Measurements from ENCODE around the gene CTAG1B. TPM values are rescaled to one million over a fixed set of nuclear protein-coding genes. Genes with fewer than 3 reads are reported as not detected.
"Not testable (repeated sequence)": the region's sequence is repeated elsewhere in the genome, so short reads cannot be mapped to it uniquely, and the experiment has no call there.

The CTAG1B gene
- total and polyA plus RNA-seq, 2 donors = not detected

DNA sequence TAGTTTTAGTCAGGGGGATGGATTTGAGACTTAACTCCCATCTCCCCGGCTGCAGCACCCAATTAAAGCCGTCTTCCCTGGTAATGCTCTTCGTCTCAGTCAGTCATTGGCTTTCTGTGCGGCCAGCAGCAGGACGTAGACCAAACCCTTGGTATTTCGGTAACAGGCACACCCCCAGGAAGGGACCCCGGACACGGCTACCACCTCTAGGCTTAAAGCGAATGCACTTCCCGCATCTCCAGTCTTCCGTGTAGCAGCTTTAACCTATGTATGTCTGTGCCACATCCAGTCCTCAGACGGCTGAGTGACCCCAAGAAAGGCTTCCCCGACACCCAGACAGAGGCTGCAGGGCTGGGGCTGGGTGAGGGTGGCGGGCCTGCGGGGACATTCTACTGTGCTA lies 35.8 kb upstream of the CTAG1B start:
- H3K27me3 ChIP-seq (ENCODE audit: control insufficient read depth in 2 of 2, insufficient read depth in 1 of 2, low read length in 1 of 2) = no peaks in the 10 kb centered on the region
- no peaks in the 10 kb centered on the region for H3K36me3 ChIP-seq (ENCODE audit: control insufficient read depth in 2 of 2, insufficient read depth in 2 of 2, low read length in 1 of 2)
- H3K4me3 ChIP-seq (ENCODE audit: low read length in 2 of 2) = no peak overlapping the region
- WGBS = 99% methylated on average over 13 of the region's 15 CpGs
- H3K9me3 ChIP-seq (ENCODE audit: control insufficient read depth in 2 of 2, insufficient read depth in 1 of 2, low read length in 1 of 2) = no peaks in the 10 kb centered on the region
- no peak for DNase-seq (ENCODE audit: low read depth in 6 of 9, low spot score in 9 of 9)
- no peak overlapping the region for H3K27ac ChIP-seq (ENCODE audit: low read depth in 1 of 2, low read length in 1 of 2)
- H3K4me1 ChIP-seq (ENCODE audit: control insufficient read depth in 2 of 2, insufficient read depth in 2 of 2, low read length in 2 of 2) = no peaks in the 10 kb centered on the region

- H3K9me3 ChIP-seq (ENCODE audit: control insufficient read depth in 2 of 2, insufficient read depth in 1 of 2, low read length in 1 of 2) = no peaks in the 10 kb centered on the region
- H3K36me3 ChIP-seq (ENCODE audit: control insufficient read depth in 2 of 2, insufficient read depth in 2 of 2, low read length in 1 of 2) = no peaks in the 10 kb centered on the region
- no peak for DNase-seq (ENCODE audit: low read depth in 6 of 9, low spot score in 9 of 9)
- no peaks in the 10 kb centered on the region for H3K27me3 ChIP-seq (ENCODE audit: control insufficient read depth in 2 of 2, insufficient read depth in 1 of 2, low read length in 1 of 2)
- H3K27ac ChIP-seq (ENCODE audit: low read depth in 1 of 2, low read length in 1 of 2) = no peak overlapping the region
- no peaks in the 10 kb centered on the region for H3K4me1 ChIP-seq (ENCODE audit: control insufficient read depth in 2 of 2, insufficient read depth in 2 of 2, low read length in 2 of 2)
- WGBS = 93% methylated on average over 10 of the region's 10 CpGs
- H3K4me3 ChIP-seq (ENCODE audit: low read length in 2 of 2) = no peak overlapping the region
Measured at GRCh38 chrX:154654372-154654771, 35.3 kb upstream of the CTAG1B start.

DNA sequence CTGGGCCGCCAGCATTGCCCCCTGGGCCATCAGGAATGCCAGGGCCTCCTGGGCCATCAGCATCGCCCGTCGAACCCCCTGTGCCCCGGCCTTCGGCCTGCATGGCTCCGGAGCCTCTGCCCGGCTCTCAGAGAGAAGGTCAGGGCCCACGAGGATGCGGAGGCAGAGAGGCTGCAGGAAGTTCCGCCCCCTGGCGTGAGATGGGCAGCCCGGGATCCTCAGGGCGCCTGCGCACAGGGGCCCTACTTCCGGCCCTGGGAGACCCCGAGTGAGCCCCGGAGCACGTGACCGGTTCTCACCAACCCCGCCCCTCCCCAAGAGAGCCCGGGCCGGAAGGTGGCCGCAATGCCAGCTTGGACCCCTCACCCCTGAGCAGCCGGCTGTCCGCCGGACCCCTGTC lies 34.3 kb upstream of the CTAG1B start, which contains the start of gene CTAG2:
Gene CTAG2 (minus strand): TSS at position 167 of the 400 bp plus-strand sequence. CDS start 64 bp downstream, at position 103.
- not testable (repeated sequence) for H3K27me3 ChIP-seq (ENCODE audit: control insufficient read depth in 2 of 2, insufficient read depth in 1 of 2, low read length in 1 of 2); H3K4me3 ChIP-seq (ENCODE audit: low read length in 2 of 2); H3K27ac ChIP-seq (ENCODE audit: low read depth in 1 of 2, low read length in 1 of 2); H3K4me1 ChIP-seq (ENCODE audit: control insufficient read depth in 2 of 2, insufficient read depth in 2 of 2, low read length in 2 of 2); H3K36me3 ChIP-seq (ENCODE audit: control insufficient read depth in 2 of 2, insufficient read depth in 2 of 2, low read length in 1 of 2); H3K9me3 ChIP-seq (ENCODE audit: control insufficient read depth in 2 of 2, insufficient read depth in 1 of 2, low read length in 1 of 2); DNase-seq (ENCODE audit: low read depth in 6 of 9, low spot score in 9 of 9)
- WGBS = no CpG with 5 or more reads among the region's 27 CpGs

DNA sequence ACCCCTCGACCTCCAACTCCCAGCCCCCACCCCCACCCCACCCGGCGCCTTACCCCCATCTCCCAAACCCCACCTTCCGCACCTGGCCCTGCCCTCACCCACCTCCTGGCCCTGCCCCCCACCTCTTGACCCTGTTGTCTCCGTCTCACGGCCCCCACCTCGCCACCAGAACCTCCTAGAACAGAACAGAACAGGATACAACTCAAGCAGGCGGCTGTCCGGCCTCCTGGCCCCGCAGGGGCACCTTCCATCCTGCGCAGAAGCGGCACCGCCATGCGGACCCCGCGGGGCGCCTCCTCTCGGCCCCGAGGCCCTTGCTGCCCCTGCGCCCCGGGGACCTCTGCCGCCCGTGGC lies 33.9 kb upstream of the CTAG1B start:
- H3K4me3 ChIP-seq (ENCODE audit: low read length in 2 of 2) = no peak overlapping the region
- DNase-seq (ENCODE audit: low read depth in 6 of 9, low spot score in 9 of 9) = no peak
- H3K36me3 ChIP-seq (ENCODE audit: control insufficient read depth in 2 of 2, insufficient read depth in 2 of 2, low read length in 1 of 2) = no peaks in the 10 kb centered on the region
- H3K27ac ChIP-seq (ENCODE audit: low read depth in 1 of 2, low read length in 1 of 2) = no peak overlapping the region
- H3K27me3 ChIP-seq (ENCODE audit: control insufficient read depth in 2 of 2, insufficient read depth in 1 of 2, low read length in 1 of 2) = no peaks in the 10 kb centered on the region
- 96% methylated on average over 22 of the region's 23 CpGs for WGBS
- H3K9me3 ChIP-seq (ENCODE audit: control insufficient read depth in 2 of 2, insufficient read depth in 1 of 2, low read length in 1 of 2) = no peaks in the 10 kb centered on the region
- no peaks in the 10 kb centered on the region for H3K4me1 ChIP-seq (ENCODE audit: control insufficient read depth in 2 of 2, insufficient read depth in 2 of 2, low read length in 2 of 2)

- DNase-seq (ENCODE audit: low read depth in 6 of 9, low spot score in 9 of 9) = no peak
- no peak overlapping the region for H3K4me3 ChIP-seq (ENCODE audit: low read length in 2 of 2)
- WGBS = 95% methylated on average over 30 of the region's 30 CpGs
- H3K27ac ChIP-seq (ENCODE audit: low read depth in 1 of 2, low read length in 1 of 2) = no peak overlapping the region
- H3K36me3 ChIP-seq (ENCODE audit: control insufficient read depth in 2 of 2, insufficient read depth in 2 of 2, low read length in 1 of 2) = no peaks in the 10 kb centered on the region
- no peaks in the 10 kb centered on the region for H3K27me3 ChIP-seq (ENCODE audit: control insufficient read depth in 2 of 2, insufficient read depth in 1 of 2, low read length in 1 of 2)
- H3K4me1 ChIP-seq (ENCODE audit: control insufficient read depth in 2 of 2, insufficient read depth in 2 of 2, low read length in 2 of 2) = no peaks in the 10 kb centered on the region
- no peaks in the 10 kb centered on the region for H3K9me3 ChIP-seq (ENCODE audit: control insufficient read depth in 2 of 2, insufficient read depth in 1 of 2, low read length in 1 of 2)
Measured at GRCh38 chrX:154652311-154653047, 33.4 kb upstream of the CTAG1B start.

DNA sequence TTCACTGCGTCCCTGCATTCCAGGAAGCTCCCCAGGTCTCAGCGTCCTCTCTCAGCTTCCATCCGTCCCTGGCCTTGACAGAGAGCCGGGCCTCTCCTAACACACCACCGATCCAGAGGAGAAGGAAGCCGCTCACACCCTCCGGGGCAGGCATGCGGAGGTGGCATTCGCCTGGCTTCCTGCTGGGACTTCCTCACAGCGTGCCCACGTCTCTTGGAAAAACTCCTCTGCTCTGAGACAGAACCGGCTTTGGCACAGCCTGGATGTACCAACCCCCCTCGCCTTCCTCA lies 31.1 kb upstream of the CTAG1B start:
- no peaks in the 10 kb centered on the region for H3K4me1 ChIP-seq (ENCODE audit: control insufficient read depth in 2 of 2, insufficient read depth in 2 of 2, low read length in 2 of 2)
- no peaks in the 10 kb centered on the region for H3K9me3 ChIP-seq (ENCODE audit: control insufficient read depth in 2 of 2, insufficient read depth in 1 of 2, low read length in 1 of 2)
- no peak overlapping the region for H3K4me3 ChIP-seq (ENCODE audit: low read length in 2 of 2)
- no peak for DNase-seq (ENCODE audit: low read depth in 6 of 9, low spot score in 9 of 9)
- WGBS = 74% methylated on average over 13 of the region's 13 CpGs
- no peak overlapping the region for H3K27ac ChIP-seq (ENCODE audit: low read depth in 1 of 2, low read length in 1 of 2)
- H3K27me3 ChIP-seq (ENCODE audit: control insufficient read depth in 2 of 2, insufficient read depth in 1 of 2, low read length in 1 of 2) = no peaks in the 10 kb centered on the region
- H3K36me3 ChIP-seq (ENCODE audit: control insufficient read depth in 2 of 2, insufficient read depth in 2 of 2, low read length in 1 of 2) = no peaks in the 10 kb centered on the region

- Histone ChIP-seq H3K4me1 (ENCODE audit: control insufficient read depth in 2 of 2, insufficient read depth in 2 of 2, low read length in 2 of 2) (no peaks in the 10 kb centered on the region), H3K4me3 (ENCODE audit: low read length in 2 of 2) (no peak overlapping the region), H3K27ac (ENCODE audit: low read depth in 1 of 2, low read length in 1 of 2) (no peak overlapping the region), H3K9me3 (ENCODE audit: control insufficient read depth in 2 of 2, insufficient read depth in 1 of 2, low read length in 1 of 2) (no peaks in the 10 kb centered on the region), H3K27me3 (ENCODE audit: control insufficient read depth in 2 of 2, insufficient read depth in 1 of 2, low read length in 1 of 2) (no peaks in the 10 kb centered on the region), H3K36me3 (ENCODE audit: control insufficient read depth in 2 of 2, insufficient read depth in 2 of 2, low read length in 1 of 2) (no peaks in the 10 kb centered on the region)
- no peak for DNase-seq (ENCODE audit: low read depth in 6 of 9, low spot score in 9 of 9)
- WGBS = 95% methylated on average over 23 of the region's 23 CpGs
Measured at GRCh38 chrX:154649503-154650220, 30.6 kb upstream of the CTAG1B start.

DNA sequence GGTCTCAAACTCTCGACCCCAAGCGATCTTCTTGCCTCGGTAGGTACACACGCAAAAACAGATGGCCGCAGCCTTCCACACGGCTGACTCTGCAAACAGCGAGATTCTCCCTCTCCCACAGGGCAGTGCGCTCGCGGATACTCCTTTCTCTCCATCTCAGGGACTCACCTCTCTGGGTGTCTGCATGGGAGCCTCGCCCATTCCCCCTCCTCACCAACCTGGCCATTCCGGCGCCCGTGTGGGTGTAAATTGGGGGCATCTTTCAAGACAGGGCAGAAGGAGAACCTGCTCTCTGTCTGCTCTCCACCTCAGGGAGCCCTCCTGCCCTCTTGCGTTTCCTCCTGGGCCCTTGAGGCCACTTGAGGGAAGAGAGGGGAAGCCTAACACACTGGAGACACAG lies 29.8 kb upstream of the CTAG1B start:
- H3K27me3 ChIP-seq (ENCODE audit: control insufficient read depth in 2 of 2, insufficient read depth in 1 of 2, low read length in 1 of 2) = no peaks in the 10 kb centered on the region
- DNase-seq (ENCODE audit: low read depth in 6 of 9, low spot score in 9 of 9) = no peak
- 87% methylated on average over 15 of the region's 15 CpGs for WGBS
- no peaks in the 10 kb centered on the region for H3K4me1 ChIP-seq (ENCODE audit: control insufficient read depth in 2 of 2, insufficient read depth in 2 of 2, low read length in 2 of 2)
- no peaks in the 10 kb centered on the region for H3K36me3 ChIP-seq (ENCODE audit: control insufficient read depth in 2 of 2, insufficient read depth in 2 of 2, low read length in 1 of 2)
- H3K4me3 ChIP-seq (ENCODE audit: low read length in 2 of 2) = no peak overlapping the region
- H3K9me3 ChIP-seq (ENCODE audit: control insufficient read depth in 2 of 2, insufficient read depth in 1 of 2, low read length in 1 of 2) = no peaks in the 10 kb centered on the region
- no peak overlapping the region for H3K27ac ChIP-seq (ENCODE audit: low read depth in 1 of 2, low read length in 1 of 2)

GRCh38 chrX:154645745-154646378 lies 26.8 kb upstream of the CTAG1B start:
- WGBS = no CpG with 5 or more reads among the region's 24 CpGs
- not testable (repeated sequence) for H3K27ac ChIP-seq (ENCODE audit: low read depth in 1 of 2, low read length in 1 of 2); H3K4me3 ChIP-seq (ENCODE audit: low read length in 2 of 2); H3K9me3 ChIP-seq (ENCODE audit: control insufficient read depth in 2 of 2, insufficient read depth in 1 of 2, low read length in 1 of 2); H3K27me3 ChIP-seq (ENCODE audit: control insufficient read depth in 2 of 2, insufficient read depth in 1 of 2, low read length in 1 of 2); H3K4me1 ChIP-seq (ENCODE audit: control insufficient read depth in 2 of 2, insufficient read depth in 2 of 2, low read length in 2 of 2); DNase-seq (ENCODE audit: low read depth in 6 of 9, low spot score in 9 of 9); H3K36me3 ChIP-seq (ENCODE audit: control insufficient read depth in 2 of 2, insufficient read depth in 2 of 2, low read length in 1 of 2)
